HL-60/S4 treated with phorbol 12-myristate 13-acetate at 8.2 ng/mL for 4 days and 3 days (cell line): ENCODE measurements around the gene PGBD5.

ENCODE experiments used
- in situ Hi-C: fragments of 300-500 bp; cut with MboI; formaldehyde crosslinking; loops from 2 replicates; pipeline ENCODE4 v1.15.0; 2022; ENCODE audit warnings: low sequenced_read_pairs

The PGBD5 gene

DNA sequence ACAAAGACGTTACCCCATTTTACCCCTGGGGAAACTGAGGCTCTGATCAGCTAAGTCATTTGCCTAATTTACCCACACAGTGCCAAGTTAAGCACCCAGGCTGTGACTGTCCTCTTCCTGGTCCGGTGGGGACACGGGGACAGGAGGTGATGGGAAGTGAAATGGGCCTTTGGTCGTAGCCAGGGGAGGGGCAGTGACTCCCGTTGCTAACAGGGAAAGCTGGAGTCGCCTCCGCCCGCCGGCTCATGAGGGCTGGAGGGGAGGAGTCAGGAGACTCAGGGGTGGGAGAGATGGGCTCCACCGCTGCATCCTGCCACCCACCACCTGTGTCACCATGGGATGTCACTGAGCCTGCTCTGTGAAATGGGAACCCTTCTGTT, 139.3 kb downstream of the PGBD5 start:
- in situ Hi-C loops = no loop called here

DNA sequence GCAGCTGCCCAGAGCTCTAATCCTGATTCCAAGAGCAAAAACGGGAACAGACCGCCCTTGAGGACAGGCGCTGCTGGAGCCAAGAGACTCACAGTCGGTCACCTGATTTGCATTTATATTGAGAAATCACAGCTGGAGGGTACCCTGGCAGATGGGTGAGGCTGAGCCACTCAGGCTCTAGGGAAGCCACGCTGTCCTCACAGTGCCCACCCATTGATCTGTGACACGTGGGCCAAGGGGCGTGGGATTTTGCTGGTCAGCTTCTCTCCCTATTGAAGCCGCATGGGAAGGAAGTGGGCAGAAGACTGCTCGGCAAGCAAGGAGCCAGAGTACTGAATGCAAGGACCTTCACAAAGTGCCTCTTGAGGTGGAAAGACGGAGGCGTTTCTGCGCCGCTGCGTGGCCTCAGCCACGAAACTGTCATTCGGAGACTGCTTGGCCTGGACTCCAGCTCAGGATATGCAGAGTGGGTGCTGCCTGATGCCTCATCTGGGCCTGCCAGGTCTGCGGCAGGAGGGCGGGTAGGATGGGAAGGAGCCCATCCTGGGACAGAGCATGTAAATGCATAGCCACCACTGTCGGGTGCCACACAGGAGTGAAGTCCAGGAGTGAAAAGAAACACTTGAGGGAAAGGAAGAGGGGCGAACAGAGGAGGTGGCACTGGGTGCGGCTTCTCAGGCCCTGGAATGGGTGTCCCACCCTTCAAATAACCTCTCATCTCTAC, 139.8 kb downstream of the PGBD5 start:
- in situ Hi-C loops = no loop called here

DNA sequence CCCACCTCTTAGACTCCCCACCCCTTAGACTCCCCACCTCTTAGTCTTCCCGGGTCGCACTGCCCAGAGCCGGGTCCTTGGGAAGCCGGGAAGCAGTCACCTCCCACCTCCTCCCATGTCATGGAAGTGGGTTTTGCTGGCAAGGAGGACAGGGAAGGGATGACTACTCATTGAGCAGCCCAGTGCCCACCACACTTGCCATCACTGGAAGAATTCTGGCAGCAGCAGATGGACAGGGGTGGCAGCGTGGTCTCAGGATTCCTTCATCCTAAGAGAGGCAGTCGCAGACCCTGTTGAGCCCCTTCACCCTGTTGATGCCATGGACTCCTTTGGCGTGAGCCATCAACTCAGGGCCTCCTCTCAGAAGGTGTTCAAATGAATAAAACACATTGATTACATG, 140.8 kb downstream of the PGBD5 start:
- in situ Hi-C loops = no loop called here

- in situ Hi-C loops = no loop called here
These were observed 141.2 kb downstream of the PGBD5 start for GRCh38 chr1:230284891-230285290.

DNA sequence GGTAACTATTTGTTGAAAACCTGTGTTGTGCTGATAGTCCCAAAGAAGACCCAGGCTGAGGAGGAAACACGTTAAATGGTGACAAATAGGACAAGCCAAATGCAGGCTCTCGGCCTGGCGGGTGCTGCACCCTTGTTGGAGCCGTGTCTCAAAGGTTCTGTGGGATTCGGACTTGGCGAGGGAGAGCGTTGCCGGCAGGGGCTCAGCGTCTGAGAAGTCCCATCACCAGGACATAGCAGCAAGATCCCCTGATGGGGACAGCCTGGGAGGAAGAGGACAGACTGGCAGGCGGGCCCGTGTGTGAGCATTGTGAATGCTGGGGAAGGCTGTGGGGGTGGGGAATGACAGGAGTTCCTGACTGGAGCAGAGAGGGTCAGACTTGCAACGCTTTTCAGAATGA, 142.5 kb downstream of the PGBD5 start:
- in situ Hi-C loops = no loop called here

DNA sequence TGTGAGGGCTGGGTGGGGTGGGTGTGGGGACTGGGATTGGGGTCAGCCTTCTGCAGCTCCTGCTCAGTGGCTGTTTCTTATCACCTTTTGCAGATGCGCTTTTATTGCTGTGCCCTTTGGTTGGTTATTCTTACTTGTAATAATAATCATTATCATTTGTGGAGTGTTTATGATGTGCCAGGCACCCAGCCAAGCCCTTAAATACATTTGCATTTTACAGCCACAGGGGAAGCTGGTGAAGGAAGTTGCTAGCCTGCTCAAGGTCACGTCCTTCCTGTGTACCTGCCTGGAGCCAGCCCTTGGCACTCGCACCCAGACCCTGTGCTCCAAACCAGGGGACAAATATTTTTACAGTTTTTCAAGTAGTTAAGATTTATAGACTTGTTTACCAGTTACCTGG, 144.0 kb downstream of the PGBD5 start:
- in situ Hi-C loops = no loop called here

DNA sequence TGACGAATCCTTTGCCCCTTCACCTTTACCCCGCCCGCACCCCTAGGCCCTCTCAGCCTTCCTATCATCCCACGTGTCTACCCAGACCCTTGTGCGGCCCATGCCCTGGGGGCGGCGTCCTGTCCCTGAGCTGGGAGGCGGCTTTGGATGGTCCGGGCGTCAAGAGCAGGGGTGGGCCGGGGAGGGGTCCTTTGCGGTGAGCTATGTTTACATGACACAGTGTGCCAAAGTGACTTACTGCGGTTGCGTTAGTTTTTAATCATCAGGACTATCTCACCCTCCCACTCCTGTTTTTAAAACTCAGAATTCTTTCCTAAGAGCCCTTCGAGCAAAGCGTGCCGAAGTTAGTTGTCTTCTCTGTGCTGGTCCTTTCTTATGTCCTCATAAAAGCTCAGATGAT, 144.6 kb downstream of the PGBD5 start:
- in situ Hi-C loops = no loop called here

GRCh38 chr1:230280906-230281413, 145.2 kb downstream of the PGBD5 start:
- in situ Hi-C loops = no loop called here

GRCh38 chr1:230280054-230280795, 145.9 kb downstream of the PGBD5 start:
- in situ Hi-C loops = no loop called here

DNA sequence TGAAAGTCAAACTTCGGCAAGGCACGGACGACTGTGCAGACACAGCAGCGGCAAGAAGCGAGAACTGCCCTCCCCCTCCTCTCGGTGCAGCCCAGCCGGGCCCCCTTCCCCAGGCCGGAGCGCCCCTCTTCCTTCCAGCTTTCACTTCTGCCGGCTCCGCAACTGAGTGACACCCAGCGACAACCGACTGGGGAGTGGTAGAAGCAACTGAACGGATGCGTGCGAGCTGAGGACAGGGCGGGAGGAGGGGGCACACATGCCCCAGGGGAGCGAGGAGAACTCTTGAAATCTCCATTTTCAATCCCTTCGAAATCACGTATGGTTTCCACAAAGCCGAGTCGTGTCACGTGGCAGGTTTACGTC, 146.6 kb downstream of the PGBD5 start:
- in situ Hi-C loops = no loop called here

GRCh38 chr1:230278871-230279582, 147.1 kb downstream of the PGBD5 start:
- in situ Hi-C loops = no loop called here

- in situ Hi-C loops = no loop called here
These were observed 147.8 kb downstream of the PGBD5 start for GRCh38 chr1:230278376-230278775.

- in situ Hi-C loops = no loop called here
These were observed 148.7 kb downstream of the PGBD5 start for GRCh38 chr1:230277201-230278025.

DNA sequence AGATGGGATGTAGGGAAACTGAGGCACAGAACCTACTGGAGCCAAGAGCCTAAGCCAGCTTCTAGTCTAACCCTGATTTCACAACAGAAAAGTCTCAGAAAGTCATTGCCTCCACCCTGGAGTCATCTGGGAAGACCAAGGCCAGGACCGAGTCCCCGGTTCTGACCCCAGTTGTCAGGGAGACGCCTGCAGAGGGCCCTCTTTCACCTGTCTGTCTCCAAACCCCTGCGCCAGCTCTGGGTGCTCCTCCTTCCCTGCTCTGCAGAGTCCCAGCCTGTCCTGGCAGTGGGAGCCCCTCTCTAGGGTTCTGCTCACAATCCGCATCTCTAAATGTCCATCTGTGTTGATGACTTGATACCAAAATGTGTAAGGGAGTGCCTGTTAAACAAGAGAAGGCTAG, 149.7 kb downstream of the PGBD5 start:
- in situ Hi-C loops = no loop called here

- in situ Hi-C loops = no loop called here
These were observed 151.9 kb downstream of the PGBD5 start for GRCh38 chr1:230274254-230274653.

DNA sequence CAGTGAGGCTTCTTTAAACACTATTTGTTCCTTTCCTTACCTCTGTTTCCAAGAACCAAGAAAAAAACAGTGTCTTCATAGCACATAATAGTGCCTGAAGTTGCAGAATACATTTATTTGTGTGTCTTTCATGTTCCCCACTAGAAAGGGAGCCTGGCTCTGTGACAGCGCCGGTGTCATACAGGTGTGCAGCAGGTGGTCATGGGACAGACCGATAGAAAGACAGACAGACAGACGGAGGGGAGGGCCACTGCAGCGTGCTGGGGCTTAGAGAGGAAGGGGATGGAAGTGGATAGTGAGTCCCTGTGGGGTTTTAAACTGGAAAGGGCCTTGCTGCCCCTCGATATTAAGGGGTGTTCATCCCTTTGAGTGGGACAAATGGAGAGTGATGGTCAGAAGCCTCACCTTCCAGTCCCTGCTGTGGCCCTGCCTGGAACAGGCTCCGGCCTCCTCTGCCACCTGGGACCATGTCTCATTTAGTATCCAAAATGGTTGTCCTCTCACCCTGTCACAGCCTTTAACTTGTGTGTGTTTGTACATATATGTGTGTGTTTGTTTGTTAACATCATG, 152.9 kb downstream of the PGBD5 start:
- in situ Hi-C loops = no loop called here

- in situ Hi-C loops = no loop called here
These were observed 153.6 kb downstream of the PGBD5 start for GRCh38 chr1:230272557-230272956.

GRCh38 chr1:230271300-230272035, 154.7 kb downstream of the PGBD5 start:
- in situ Hi-C loops = no loop called here

GRCh38 chr1:230270559-230271281, 155.4 kb downstream of the PGBD5 start:
- in situ Hi-C loops = no loop called here
